Transverse colon (tissue), 4 donors: ENCODE results near the gene CACNA2D2.

ENCODE experiments used
- CTCF ChIP-seq, 5 experiments: fragments of 200-600 bp in 3 of 5; fragments of 450-650 bp in 2 of 5; sonication (generic) in 3 of 5; IDR thresholded peaks; 1 replicate in 2 of 5; 2 replicates in 3 of 5; pipeline ENCODE4 v1.5.1; 2016 to 2017; ENCODE audit warnings: antibody characterized with exemption in 5 of 5, inconsistent platforms in 3 of 5, mild to moderate bottlenecking in 2 of 5, moderate library complexity in 1 of 5
- EP300 ChIP-seq: sonication (generic); formaldehyde crosslinking; IDR thresholded peaks from one replicate; pipeline ENCODE4 v1.6.1; 2017; ENCODE audit warnings: antibody characterized with exemption, low read depth
- POLR2AphosphoS5 ChIP-seq, 3 donors: sonication (generic); formaldehyde crosslinking; IDR thresholded peaks; one replicate each; pipeline ENCODE4 v1.6.1; 2016; ENCODE audit warnings: antibody characterized with exemption in 3 of 3

- TF ChIP-seq CTCF (IDR thresholded peaks at IDR 0.05) (no peak), POLR2AphosphoS5 (IDR thresholded peaks at IDR 0.05) (no peak), EP300 (no peak)
Measured at GRCh38 chr3:50530001-50530970, 26.9 kb upstream of the CACNA2D2 start.
